Panc1 (cell line): ENCODE results near the gene UFSP2. TPM values are rescaled to one million over a fixed set of nuclear protein-coding genes. Genes with fewer than 3 reads are reported as not detected.

Source experiments
- ATAC-seq: fragments of 200-7000 bp; cut with Tn5 transposase; 2 replicates; pipeline ENCODE4 v1.9.1; 2020; ENCODE audit warnings: mild to moderate bottlenecking, moderate library complexity
- BruUV-seq: library from RNA; stranded (reverse); fragments of 400-500 nt; replicated peaks from 2 replicates; lab custom pipeline; 2021; lab: Mats Ljungman, UMichigan
- CTCF ChIA-PET: fragments of 300-600 bp; sonication (Branson Sonifier 250); formaldehyde crosslinking; loops from one replicate; lab custom pipeline; 2022; ENCODE audit warnings: antibody characterized with exemption; lab: Charles Lee
- POLR2A ChIA-PET: fragments of 300-600 bp; sonication (Branson Sonifier 250); formaldehyde crosslinking; loops from one replicate; lab custom pipeline; 2022; ENCODE audit warnings: antibody characterized with exemption; lab: Charles Lee
- DNase-seq: peaks from one replicate; pipeline ENCODE4 v3.0.0-alpha.2; 2010; ENCODE audit warnings: low read depth, low spot score
- H3K27ac ChIP-seq: 2 replicates; pipeline ENCODE4 v1.5.1; 2011; ENCODE audit warnings: mild to moderate bottlenecking, low read length, inconsistent platforms
- H3K27me3 ChIP-seq: fragments of 200-500 bp; sonication (Bioruptor generic); 2 replicates; pipeline ENCODE4 v1.6.0; 2014; ENCODE audit warnings: low read length, inconsistent platforms; ENCODE audit not compliant: control insufficient read depth, insufficient read depth
- H3K36me3 ChIP-seq: fragments of 200-500 bp; sonication (Bioruptor generic); 2 replicates; pipeline ENCODE4 v1.5.1; 2014; ENCODE audit warnings: inconsistent platforms, mild to moderate bottlenecking, low read length, moderate library complexity; ENCODE audit not compliant: control insufficient read depth, insufficient read depth
- H3K4me1 ChIP-seq: 2 replicates; pipeline ENCODE4 v1.5.1; 2011; ENCODE audit warnings: inconsistent platforms, mild to moderate bottlenecking, low read length, moderate library complexity; ENCODE audit not compliant: control insufficient read depth, insufficient read depth
- H3K4me3 ChIP-seq, 2 experiments: 2 replicates each; pipeline ENCODE4 v1.5.1; 2011 to 2012; ENCODE audit warnings: low read depth in 2 of 2, low read length in 2 of 2, mild to moderate bottlenecking in 2 of 2, inconsistent platforms in 1 of 2, moderate library complexity in 1 of 2
- H3K9me3 ChIP-seq: fragments of 200-500 bp; sonication (Bioruptor generic); 2 replicates; pipeline ENCODE4 v1.5.1; 2014; ENCODE audit warnings: low read depth, mild to moderate bottlenecking, inconsistent platforms, low read length, moderate library complexity; ENCODE audit not compliant: control insufficient read depth, insufficient read depth
- CTCF ChIP-seq: fragments of 450-650 bp; IDR thresholded peaks from 2 replicates; pipeline ENCODE4 v1.5.1; 2017; ENCODE audit warnings: mild to moderate bottlenecking
- POLR2AphosphoS5 ChIP-seq: IDR thresholded peaks from 2 replicates; pipeline ENCODE4 v1.6.1; 2012; ENCODE audit warnings: mild to moderate bottlenecking, low read depth, low read length, moderate library complexity
- REST ChIP-seq, 2 experiments: IDR thresholded peaks; 2 replicates each; pipeline ENCODE4 v1.6.1; 2011 to 2012; ENCODE audit warnings: low read depth in 2 of 2, control low read depth in 1 of 2, low read length in 1 of 2, mild to moderate bottlenecking in 1 of 2, moderate library complexity in 1 of 2; ENCODE audit not compliant: insufficient read depth in 1 of 2
- SIN3A ChIP-seq: IDR thresholded peaks from 2 replicates; pipeline ENCODE4 v1.6.1; 2012; ENCODE audit warnings: low read depth, mild to moderate bottlenecking, low read length, moderate library complexity, borderline replicate concordance; ENCODE audit not compliant: insufficient read depth
- TCF7L2 ChIP-seq: IDR thresholded peaks from 2 replicates; pipeline ENCODE4 v1.6.1; 2011; ENCODE audit warnings: mild to moderate bottlenecking, low read depth, low read length, inconsistent platforms
- in situ Hi-C: cut with HindIII; loops from 2 replicates; pipeline ENCODE4 v1.10.0; 2016; ENCODE audit warnings: low sequenced_read_pairs, low pct_unique_long_range_greater_than_20kb
- intact Hi-C: fragments of 100-400 bp; cut with micrococcal nuclease; formaldehyde crosslinking; loops from one replicate; pipeline ENCODE4 v1.10.0; 2022; ENCODE audit not compliant: unreplicated experiment
- total RNA-seq: library from RNA; stranded (reverse); gene quantifications from one replicate; pipeline ENCODE4 v1.2.1, GENCODE V29; 2021; ENCODE audit not compliant: unreplicated experiment

Gene UFSP2
- total RNA-seq, 1 experiment from 2014 or later: 17.0 TPM

- no peaks in the 10 kb centered on the region for H3K4me1 ChIP-seq
- H3K4me3 ChIP-seq: no peak overlapping the region
- BruUV-seq: no TSS peak
- ATAC-seq (no peak), DNase-seq (no peak)
- no peaks in the 10 kb centered on the region for H3K9me3 ChIP-seq
- H3K27ac ChIP-seq: no peak overlapping the region
- intact Hi-C loops: no loop called here
- CTCF ChIA-PET: no interaction called here
- POLR2A ChIA-PET: no interaction called here
- in situ Hi-C loops: no loop called here
- H3K36me3 ChIP-seq: no peaks in the 10 kb centered on the region
- H3K27me3 ChIP-seq: peaks cover 6% of the 10 kb centered on the region
- TF ChIP-seq SIN3A (no peak), REST (IDR thresholded peaks at IDR 0.05; ENCODE audit: insufficient read depth in 1 of 2, low read depth in 2 of 2, low read length in 1 of 2) (no peak), CTCF (no peak), TCF7L2 (no peak), POLR2AphosphoS5 (no peak)
Observed at GRCh38 chr4:185463541-185463940, 37.8 kb upstream of the UFSP2 start.

- CTCF ChIA-PET: no interaction called here
- in situ Hi-C loops: no loop called here
Observed at GRCh38 chr4:185461565-185461964, 35.8 kb upstream of the UFSP2 start.

More at GRCh38 chr4:185461565-185461964, 35.8 kb upstream of the UFSP2 start:
- POLR2A ChIA-PET: no interaction called here
- intact Hi-C loops: no loop called here
- H3K36me3 ChIP-seq: no peaks in the 10 kb centered on the region
- ATAC-seq (no peak), DNase-seq (no peak)
- no peak for TF ChIP-seq REST (IDR thresholded peaks at IDR 0.05; ENCODE audit: insufficient read depth in 1 of 2, low read depth in 2 of 2, low read length in 1 of 2)
- no peak for TF ChIP-seq TCF7L2
- TF ChIP-seq CTCF: no peak
- no TSS peak for BruUV-seq
- no peaks in the 10 kb centered on the region for H3K9me3 ChIP-seq
- H3K4me3 ChIP-seq: no peak overlapping the region
- H3K27me3 ChIP-seq: peaks cover 6% of the 10 kb centered on the region
- no peaks in the 10 kb centered on the region for H3K4me1 ChIP-seq
- H3K27ac ChIP-seq: no peak overlapping the region
